GM19463 (cell line): ENCODE measurements around the gene KANK3.
"Not testable (repeated sequence)": the region's sequence is repeated elsewhere in the genome, so short reads cannot be mapped to it uniquely, and the experiment has no call there.

Experiments
- ATAC-seq: cut with Tn5 transposase; IDR thresholded peaks from one replicate; pipeline ENCODE4 v1.9.1; 2021; ENCODE audit warnings: mild to moderate bottlenecking, moderate library complexity; ENCODE audit not compliant: unreplicated experiment

Gene KANK3

GRCh38 chr19:8371011-8371804 is 28.1 kb upstream of the KANK3 start:
- ATAC-seq: no peak

DNA sequence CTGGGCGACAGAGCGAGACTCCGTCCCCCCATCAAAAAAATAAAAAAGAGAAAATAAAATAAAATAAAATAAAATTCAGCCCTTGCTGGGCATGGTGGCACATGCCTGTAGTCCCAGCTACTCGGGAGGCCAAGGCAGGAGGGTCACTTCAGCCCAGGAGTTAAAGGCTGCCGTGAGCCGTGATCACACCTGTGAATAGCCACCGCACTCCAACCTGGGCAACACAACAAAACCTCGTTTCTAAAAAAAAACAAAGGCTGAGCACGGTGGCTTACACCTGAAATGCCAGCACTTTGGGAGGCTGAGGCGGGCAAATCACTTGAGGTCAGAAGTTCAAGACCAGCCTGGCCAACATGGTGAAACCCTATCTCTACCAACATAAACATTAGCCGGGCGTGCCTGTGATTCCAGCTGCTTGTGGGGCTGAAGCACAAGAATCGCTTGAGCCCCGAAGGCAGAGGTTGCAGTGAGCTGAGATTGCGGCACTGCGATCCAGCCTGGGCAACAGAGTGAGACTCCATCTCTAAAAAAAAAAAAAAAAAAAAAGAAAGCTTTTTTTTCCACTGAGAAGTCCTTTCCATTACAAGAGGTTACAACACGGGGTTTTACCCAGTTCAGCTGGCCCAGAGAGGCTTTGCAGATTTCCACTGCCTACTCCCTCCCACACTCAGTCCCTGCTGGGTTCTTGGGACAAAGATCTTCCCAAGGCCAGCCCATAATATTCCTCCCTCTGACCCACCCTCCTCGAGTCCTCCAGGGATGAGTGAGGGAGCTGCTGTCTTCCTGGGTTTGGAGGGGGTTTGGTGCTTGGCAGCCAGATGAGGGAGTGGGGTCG is 27.3 kb upstream of the KANK3 start:
- ATAC-seq: no peak

- no peak for ATAC-seq
Measured at GRCh38 chr19:8367327-8368001, 24.4 kb upstream of the KANK3 start.

DNA sequence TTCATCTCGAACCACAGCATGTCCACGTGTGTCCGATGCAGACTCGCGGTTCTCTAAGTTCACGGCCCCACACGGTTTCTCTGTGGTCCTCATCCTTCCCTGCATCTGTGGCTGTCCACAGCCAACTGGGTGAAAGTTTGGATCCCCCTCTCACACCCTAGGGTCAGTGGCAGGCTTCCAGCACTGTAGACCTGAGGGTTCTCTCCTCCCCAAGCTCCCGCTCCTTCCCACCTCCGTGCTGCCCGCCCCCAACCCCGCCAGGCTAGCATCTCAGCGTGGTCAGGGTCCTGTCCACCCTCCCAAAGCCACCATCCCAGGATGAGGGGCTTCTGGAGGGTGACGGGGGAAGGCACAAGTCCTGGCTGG is 23.9 kb upstream of the KANK3 start:
- ATAC-seq: no peak

DNA sequence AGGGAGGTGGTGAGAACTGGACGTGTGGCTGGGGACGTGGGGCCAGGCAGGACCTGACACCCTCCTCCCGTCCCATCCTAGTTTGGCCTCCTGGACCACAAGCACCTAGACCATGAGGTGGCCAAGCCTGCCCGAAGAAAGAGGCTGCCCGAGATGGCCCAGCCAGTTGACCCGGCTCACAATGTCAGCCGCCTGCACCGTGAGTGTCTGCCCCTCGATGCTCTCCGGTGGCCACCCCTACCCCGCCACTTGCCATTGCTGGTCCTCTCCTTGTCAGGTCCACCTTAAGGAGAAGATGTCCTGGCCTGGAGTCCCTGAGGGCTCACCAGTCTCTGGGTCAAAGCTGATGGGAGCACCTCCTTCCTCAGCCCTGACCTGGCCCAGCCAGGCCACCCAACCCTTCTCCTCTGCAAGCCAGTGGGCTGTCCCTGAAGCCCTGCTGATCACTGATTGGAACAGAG is 23.1 kb upstream of the KANK3 start:
- ATAC-seq: no peak

- ATAC-seq: no peak
Measured at GRCh38 chr19:8363803-8364771, 21.0 kb upstream of the KANK3 start, which contains the start of gene ANGPTL4. TSS of gene ANGPTL4 (plus strand) at chr19:8364155. CDS start at chr19:8364322, 167 bp downstream.

- ATAC-seq: no peak
Measured at GRCh38 chr19:8361921-8362793, 19.1 kb upstream of the KANK3 start.

DNA sequence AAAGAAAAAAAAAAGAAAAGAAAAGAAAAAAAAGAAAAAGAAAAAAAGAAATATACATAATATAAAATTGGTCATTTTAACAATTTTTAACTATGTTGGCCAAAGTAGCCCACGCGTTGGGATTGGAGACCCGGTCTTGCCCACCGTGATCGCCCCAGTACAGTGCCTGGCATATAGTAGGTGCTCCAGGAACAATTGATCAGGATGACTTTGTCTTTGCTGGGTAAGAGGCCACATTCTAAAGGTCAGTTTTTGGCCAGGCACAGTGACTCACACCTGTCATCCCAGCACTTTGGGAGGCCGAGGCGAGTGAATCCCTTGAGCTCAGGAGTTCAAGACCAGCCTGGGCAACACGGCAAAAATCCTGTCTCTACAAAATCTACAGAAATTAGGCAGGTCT is 17.1 kb upstream of the KANK3 start:
- ATAC-seq: no peak

- no peak for ATAC-seq
Measured at GRCh38 chr19:8358948-8359347, 15.9 kb upstream of the KANK3 start.

DNA sequence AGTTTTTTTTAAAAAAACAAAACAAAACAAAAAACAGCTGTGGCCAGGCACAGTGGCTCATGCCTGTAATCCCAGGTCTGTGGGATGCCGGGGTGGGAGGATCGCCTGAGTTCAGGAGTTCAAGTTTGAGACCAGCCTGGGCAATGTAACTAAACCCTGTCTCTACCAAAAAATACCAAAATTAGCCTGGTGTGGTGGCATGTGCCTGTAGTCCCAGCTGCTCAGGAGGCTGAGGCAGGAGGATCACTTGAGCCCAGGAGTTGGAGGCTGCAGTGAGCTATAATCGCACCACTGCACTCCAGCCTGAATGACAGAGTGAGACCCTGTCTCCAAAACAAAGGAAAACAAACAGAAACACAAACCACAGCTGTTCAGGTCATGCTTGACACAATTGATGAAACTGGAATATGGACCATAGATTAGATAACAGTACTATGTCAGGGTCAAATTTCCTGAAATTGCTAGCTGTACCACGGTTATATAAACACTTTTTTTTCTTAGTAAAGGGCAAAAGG is 14.0 kb upstream of the KANK3 start:
- no peak for ATAC-seq

- no peak for ATAC-seq
Measured at GRCh38 chr19:8355631-8356402, 12.8 kb upstream of the KANK3 start.

GRCh38 chr19:8352845-8353244 is 9.8 kb upstream of the KANK3 start:
- not testable (repeated sequence) for ATAC-seq

- no peak for ATAC-seq
Measured at GRCh38 chr19:8352134-8352827, 9.2 kb upstream of the KANK3 start.

DNA sequence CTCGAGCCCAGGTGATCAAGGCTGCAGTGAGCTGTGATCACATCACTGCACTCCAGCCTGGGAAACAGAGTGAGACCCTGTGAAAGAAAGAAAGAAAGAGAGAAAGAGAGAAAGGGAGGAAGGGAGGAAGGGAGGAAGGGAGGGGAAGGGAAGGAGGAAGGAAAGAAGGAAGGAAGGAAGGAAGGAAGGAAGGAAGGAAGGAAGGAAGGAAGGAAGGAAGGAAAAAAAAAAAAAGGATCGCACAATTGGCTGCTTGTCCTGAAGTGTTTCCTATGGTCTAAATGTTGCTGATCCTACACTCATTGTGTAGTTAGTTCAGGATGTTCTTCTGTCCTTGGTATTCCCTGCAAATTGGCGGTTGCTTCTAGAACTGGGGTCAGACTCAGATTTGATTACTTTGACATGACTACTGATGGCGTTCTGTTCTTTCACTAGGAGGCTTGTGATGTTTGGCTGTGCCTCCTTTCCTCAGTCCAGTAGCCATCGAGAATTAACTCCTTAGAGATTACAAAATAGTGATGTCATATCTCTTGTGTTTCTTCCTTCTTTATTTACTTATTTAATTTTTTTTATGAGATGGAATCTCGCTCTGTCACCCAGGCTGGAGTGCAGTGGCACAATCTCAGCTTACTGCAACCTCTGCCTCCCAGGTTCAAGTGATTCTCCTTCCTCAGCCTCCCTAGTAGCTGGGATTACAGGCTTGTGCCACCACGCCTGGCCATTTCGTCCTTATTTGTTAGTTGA is 6.7 kb upstream of the KANK3 start:
- ATAC-seq: not testable (repeated sequence)

DNA sequence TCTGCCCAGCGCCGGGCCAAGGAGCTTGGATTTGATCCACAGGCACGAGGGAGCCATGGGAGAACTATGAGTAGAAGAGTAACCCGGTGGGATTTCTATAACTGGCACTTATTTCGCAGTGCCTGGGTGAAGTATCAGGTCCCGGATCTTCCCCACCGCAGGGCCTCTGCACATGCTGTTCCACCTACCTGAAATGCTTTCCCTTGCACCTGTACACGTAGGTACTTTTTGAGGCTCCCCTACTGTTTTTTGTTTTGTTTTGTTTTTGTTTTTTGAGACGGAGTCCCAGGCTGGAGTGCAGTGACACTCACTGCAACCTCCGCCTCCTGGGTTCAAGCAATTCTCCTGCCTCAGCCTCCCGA is 402 bp upstream of the KANK3 start:
- no peak for ATAC-seq

DNA sequence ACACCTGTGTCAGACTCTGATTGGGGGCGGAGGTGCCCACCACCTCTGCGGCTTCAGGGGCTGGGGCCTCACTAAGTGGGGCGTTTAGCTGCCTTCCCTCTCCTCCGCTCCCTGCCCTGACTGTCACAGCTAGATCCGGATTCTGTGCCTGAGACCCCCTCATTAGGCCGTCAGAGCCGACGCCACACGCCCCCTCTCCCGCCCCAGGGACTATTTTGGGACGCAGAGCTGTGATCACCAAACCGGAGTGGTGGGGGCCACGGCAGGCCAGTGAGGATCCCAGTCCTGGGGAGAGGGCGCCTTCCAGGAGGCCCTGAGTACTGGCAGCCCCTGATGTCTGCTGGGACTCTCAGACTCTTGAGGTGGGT is 762 bp downstream of the KANK3 start:
- ATAC-seq: no peak

- ATAC-seq: not testable (repeated sequence)
Measured at GRCh38 chr19:8341504-8341903, 1.6 kb downstream of the KANK3 start.
